ENCODE measurements around the gene PDIA5. TPM values are rescaled to one million over a fixed set of nuclear protein-coding genes. Genes with fewer than 3 reads are reported as not detected.
A peak's percentile ranks its signal among the peaks of the same experiment; 100 is the strongest.

PDIA5 gene
- total and polyA plus RNA-seq, 11 donors = 3.3 to 16.3 (median 6.4) TPM

DNA sequence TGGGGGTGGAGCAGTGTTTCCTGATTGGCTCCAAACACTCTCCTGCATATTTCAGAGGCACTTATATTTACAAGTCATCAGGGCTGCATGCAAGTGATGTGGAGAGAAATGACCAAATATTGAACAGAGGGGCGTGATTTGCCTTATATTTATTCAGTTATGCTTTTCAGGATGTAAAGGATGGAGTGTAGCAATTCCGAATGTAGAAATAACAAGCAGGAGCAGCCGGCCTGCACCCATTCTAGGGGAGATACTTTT is 19.8 kb upstream of the PDIA5 start:
- Histone ChIP-seq H3K27ac (no peak overlapping the region), H3K9me3 (no peaks in the 10 kb centered on the region), H3K4me1 (peaks cover 0 to 16% (median 0%) of the 10 kb centered on the region in 12 donors), H3K27me3 (no peaks in the 10 kb centered on the region), H3K4me3 (no peak overlapping the region), H3K36me3 (no peaks in the 10 kb centered on the region)
- intact Hi-C loops (cut with DNase I) = no loop called here
- TF ChIP-seq, protein P1, sequence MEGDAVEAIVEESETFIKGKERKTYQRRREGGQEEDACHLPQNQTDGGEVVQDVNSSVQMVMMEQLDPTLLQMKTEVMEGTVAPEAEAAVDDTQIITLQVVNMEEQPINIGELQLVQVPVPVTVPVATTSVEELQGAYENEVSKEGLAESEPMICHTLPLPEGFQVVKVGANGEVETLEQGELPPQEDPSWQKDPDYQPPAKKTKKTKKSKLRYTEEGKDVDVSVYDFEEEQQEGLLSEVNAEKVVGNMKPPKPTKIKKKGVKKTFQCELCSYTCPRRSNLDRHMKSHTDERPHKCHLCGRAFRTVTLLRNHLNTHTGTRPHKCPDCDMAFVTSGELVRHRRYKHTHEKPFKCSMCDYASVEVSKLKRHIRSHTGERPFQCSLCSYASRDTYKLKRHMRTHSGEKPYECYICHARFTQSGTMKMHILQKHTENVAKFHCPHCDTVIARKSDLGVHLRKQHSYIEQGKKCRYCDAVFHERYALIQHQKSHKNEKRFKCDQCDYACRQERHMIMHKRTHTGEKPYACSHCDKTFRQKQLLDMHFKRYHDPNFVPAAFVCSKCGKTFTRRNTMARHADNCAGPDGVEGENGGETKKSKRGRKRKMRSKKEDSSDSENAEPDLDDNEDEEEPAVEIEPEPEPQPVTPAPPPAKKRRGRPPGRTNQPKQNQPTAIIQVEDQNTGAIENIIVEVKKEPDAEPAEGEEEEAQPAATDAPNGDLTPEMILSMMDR (IDR thresholded peaks at IDR 0.05) = no peak
- TF ChIP-seq POLR2A (IDR thresholded peaks at IDR 0.05) = no peak
- ATAC-seq (no peak), DNase-seq (no peak)
- WGBS, 4 donors = 90 to 93% (median 92%) methylated on average over 3 of the region's 3 CpGs

DNA sequence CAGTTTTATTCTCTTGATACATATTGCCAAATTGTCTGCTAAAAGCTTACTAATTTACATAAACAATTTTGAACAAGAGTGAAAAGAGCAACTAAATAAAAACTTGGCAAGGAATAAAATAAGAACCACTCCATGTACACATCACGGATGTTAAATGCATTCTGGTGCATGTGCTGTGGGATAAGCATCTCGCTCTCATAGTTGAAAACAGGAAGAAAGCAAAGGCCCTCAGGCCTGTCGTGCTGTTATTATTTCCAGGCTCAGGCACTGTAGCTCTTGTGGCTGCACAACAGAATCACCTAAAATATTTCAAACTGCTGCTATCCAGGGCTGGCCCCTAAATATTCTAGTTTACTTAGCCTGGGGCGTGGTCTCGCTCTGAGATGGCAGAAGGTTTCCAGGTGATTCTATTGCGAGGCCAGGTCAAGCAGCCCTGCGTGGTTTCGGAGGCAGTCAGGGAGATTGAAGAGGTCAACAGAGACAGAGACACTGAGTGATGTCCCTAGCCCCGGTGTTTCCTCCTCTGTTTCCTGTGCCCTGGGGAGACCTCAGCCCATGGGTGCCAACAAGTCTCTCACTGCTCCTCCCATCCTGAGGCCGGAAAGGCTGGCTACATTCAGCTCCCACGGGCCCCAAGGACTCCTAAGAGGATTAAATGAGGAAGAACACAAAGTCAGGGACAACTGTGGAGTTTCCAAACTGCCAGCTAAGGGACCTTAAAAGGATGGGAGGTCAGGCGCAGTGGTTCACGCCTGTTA is 18.2 kb upstream of the PDIA5 start:
- Histone ChIP-seq H3K4me1 (peaks cover 0 to 16% (median 0%) of the 10 kb centered on the region in 12 donors), H3K9me3 (no peaks in the 10 kb centered on the region), H3K27me3 (no peaks in the 10 kb centered on the region), H3K4me3 (no peak overlapping the region), H3K27ac (peak overlapping the region in 8 of 12 donors; percentile 2 to 49 (median 23)), H3K36me3 (no peaks in the 10 kb centered on the region)
- intact Hi-C loops (cut with DNase I) = no loop called here
- ATAC-seq = peak in 3 of 4 donors; percentile 38 to 51 (median 47)
- no peak for TF ChIP-seq POLR2A (IDR thresholded peaks at IDR 0.05)
- TF ChIP-seq, protein P1 (IDR thresholded peaks at IDR 0.05) = no peak
- DNase-seq = no peak
- 53 to 65% (median 61%) methylated on average over 11 to 13 of the region's 13 CpGs for WGBS, 4 donors

DNA sequence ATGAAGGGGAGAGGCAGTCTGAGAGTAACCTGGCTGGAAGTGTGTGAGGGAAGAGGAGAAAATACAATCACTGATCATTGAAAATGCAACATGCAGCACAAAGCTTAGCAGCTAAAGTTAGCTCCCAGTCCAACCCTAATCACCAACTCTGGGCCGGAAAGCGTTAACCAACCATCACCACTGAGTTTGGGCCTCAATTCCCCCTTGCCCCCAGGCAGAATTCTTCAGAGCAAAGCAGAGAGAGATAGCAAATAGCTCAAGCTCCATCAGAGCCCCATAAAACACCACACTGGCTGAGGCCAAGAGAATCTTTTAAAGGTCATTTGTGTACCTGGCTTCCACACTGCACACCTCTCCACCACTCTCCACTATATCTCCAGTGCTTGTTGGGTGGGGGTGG is 16.2 kb upstream of the PDIA5 start:
- H3K27me3 ChIP-seq = no peaks in the 10 kb centered on the region
- H3K4me3 ChIP-seq = no peak overlapping the region
- TF ChIP-seq, protein P1 (IDR thresholded peaks at IDR 0.05) = no peak
- no peak for TF ChIP-seq POLR2A (IDR thresholded peaks at IDR 0.05)
- WGBS, 4 donors = 88 to 94% (median 92%) methylated on average over 2 of the region's 2 CpGs
- H3K36me3 ChIP-seq = no peaks in the 10 kb centered on the region
- no peak for DNase-seq
- H3K4me1 ChIP-seq = peaks cover 0 to 22% (median 1%) of the 10 kb centered on the region in 12 donors
- H3K9me3 ChIP-seq = no peaks in the 10 kb centered on the region
- no peak for ATAC-seq
- intact Hi-C loops (cut with DNase I) = no loop called here
- no peak overlapping the region for H3K27ac ChIP-seq

DNA sequence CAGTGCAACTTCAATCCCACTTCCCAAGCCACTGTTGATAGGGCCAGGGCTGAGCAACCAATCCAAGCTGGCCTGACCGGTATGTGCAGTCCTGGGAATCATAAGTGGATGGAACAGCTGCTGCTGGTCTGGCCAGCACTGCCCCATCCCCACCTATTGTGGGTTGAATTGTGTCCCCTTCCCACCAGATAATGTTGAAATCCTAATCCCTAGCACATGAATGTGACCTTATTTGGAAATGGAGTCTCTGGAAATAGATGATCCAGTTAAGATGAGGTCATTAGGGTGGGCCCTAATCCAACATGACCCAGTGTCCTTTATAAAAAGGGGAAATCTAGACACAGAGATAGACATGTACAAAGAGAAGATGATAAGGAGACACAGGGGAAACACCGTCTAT is 13.7 kb upstream of the PDIA5 start:
- DNase-seq (peak in 2 of 5 donors; percentile 54 to 59), ATAC-seq (peak in 2 of 4 donors; percentile 74 to 90)
- peak overlapping the region in 3 of 12 donors; percentile 5 to 40 (median 8) for H3K27ac ChIP-seq
- H3K9me3 ChIP-seq = no peaks in the 10 kb centered on the region
- WGBS, 4 donors = 62 to 77% (median 65%) methylated on average over 2 of the region's 2 CpGs
- H3K27me3 ChIP-seq = no peaks in the 10 kb centered on the region
- no peak overlapping the region for H3K4me3 ChIP-seq
- intact Hi-C loops (cut with DNase I) = no loop called here
- H3K36me3 ChIP-seq = no peaks in the 10 kb centered on the region
- H3K4me1 ChIP-seq = peaks cover 0 to 18% (median 1%) of the 10 kb centered on the region in 12 donors
- TF ChIP-seq, protein P1 (IDR thresholded peaks at IDR 0.05) = no peak
- no peak for TF ChIP-seq POLR2A (IDR thresholded peaks at IDR 0.05)

All from heart left ventricle (tissue), 16 donors.